Measurements from ENCODE around the gene GPX6. TPM values are rescaled to one million over a fixed set of nuclear protein-coding genes. Genes with fewer than 3 reads are reported as not detected.
"Not testable (repeated sequence)": the region's sequence is repeated elsewhere in the genome, so short reads cannot be mapped to it uniquely, and the experiment has no call there.

GPX6 gene
- not detected for total RNA-seq
- long read RNA-seq, result 0 reads

- no peak for DNase-seq
- intact Hi-C loops (cut with DNase I), result no loop called here
- ATAC-seq, result no peak
Measured at GRCh38 chr6:28515676-28516075, at the start of gene GPX6. Gene GPX6, minus strand, starts transcription at chr6:28515793. Its CDS starts 50 bp downstream, at chr6:28515743.

- ATAC-seq (no peak), DNase-seq (no peak)
- intact Hi-C loops (cut with DNase I), result no loop called here
Measured at GRCh38 chr6:28563430-28564095, 48.0 kb upstream of the GPX6 start.

GRCh38 chr6:28558629-28559028 is 43.0 kb upstream of the GPX6 start:
- DNase-seq (no peak), ATAC-seq (no peak)
- intact Hi-C loops (cut with DNase I), result no loop called here

GRCh38 chr6:28555136-28555535 is 39.5 kb upstream of the GPX6 start:
- ATAC-seq (no peak), DNase-seq (no peak)
- intact Hi-C loops (cut with DNase I), result no loop called here

GRCh38 chr6:28553986-28554881 is 38.6 kb upstream of the GPX6 start:
- intact Hi-C loops (cut with DNase I), result no loop called here
- no peak for DNase-seq
- peak; percentile 47 to 67 for ATAC-seq

- ATAC-seq (no peak), DNase-seq (no peak)
- intact Hi-C loops (cut with DNase I), result no loop called here
Measured at GRCh38 chr6:28553384-28553985, 37.9 kb upstream of the GPX6 start.

GRCh38 chr6:28551891-28552666 is 36.5 kb upstream of the GPX6 start:
- ATAC-seq (no peak), DNase-seq (no peak)
- intact Hi-C loops (cut with DNase I), result no loop called here

- ATAC-seq; intact Hi-C loops (cut with DNase I): not testable (repeated sequence)
Measured at GRCh38 chr6:28547003-28547402, 31.4 kb upstream of the GPX6 start.

GRCh38 chr6:28545955-28546354 is 30.4 kb upstream of the GPX6 start:
- no peak for DNase-seq
- intact Hi-C loops (cut with DNase I), result no loop called here
- ATAC-seq, result no peak

More at GRCh38 chr6:28547003-28547402, 31.4 kb upstream of the GPX6 start:
- not testable (repeated sequence) for DNase-seq

GRCh38 chr6:28543651-28544610 is 28.3 kb upstream of the GPX6 start:
- intact Hi-C loops (cut with DNase I), result no loop called here
- DNase-seq (no peak), ATAC-seq (peak; percentile 55 to 72)

- intact Hi-C loops (cut with DNase I), result no loop called here
- ATAC-seq (peak; percentile 71 to 84), DNase-seq (peak; percentile 52)
Measured at GRCh38 chr6:28542440-28543296, 27.1 kb upstream of the GPX6 start.

- intact Hi-C loops (cut with DNase I), result no loop called here
- ATAC-seq (no peak), DNase-seq (no peak)
Measured at GRCh38 chr6:28541996-28542395, 26.4 kb upstream of the GPX6 start.

- ATAC-seq, result no peak
- no peak for DNase-seq
- intact Hi-C loops (cut with DNase I), result no loop called here
Measured at GRCh38 chr6:28537509-28538140, 22.0 kb upstream of the GPX6 start.

GRCh38 chr6:28537065-28537464 is 21.5 kb upstream of the GPX6 start:
- DNase-seq, result no peak
- intact Hi-C loops (cut with DNase I), result no loop called here
- ATAC-seq, result no peak

- intact Hi-C loops (cut with DNase I), result no loop called here
- no peak for DNase-seq
- no peak for ATAC-seq
Measured at GRCh38 chr6:28534875-28535274, 19.3 kb upstream of the GPX6 start.

GRCh38 chr6:28534306-28534705 is 18.7 kb upstream of the GPX6 start:
- ATAC-seq (no peak), DNase-seq (no peak)
- intact Hi-C loops (cut with DNase I), result no loop called here

All from left cardiac atrium (tissue), 4 donors.